Activated CD8-positive, alpha-beta T cell treated with anti-CD3 and anti-CD28 coated beads for 36 hours (primary cell): Measurements from ENCODE around the gene MTCL1. TPM values are rescaled to one million over a fixed set of nuclear protein-coding genes. Genes with fewer than 3 reads are reported as not detected.

Source experiments
- ATAC-seq: fragments of 200-7000 bp; cut with Tn5 transposase; one replicate; pipeline ENCODE4 v1.10.0; 2021; ENCODE audit warnings: mild to moderate bottlenecking, moderate library complexity
- CTCF ChIA-PET: fragments of 350-600 bp; sonication (Branson Sonifier 250); formaldehyde crosslinking; loops from one replicate; lab custom pipeline; 2021; ENCODE audit warnings: antibody characterized with exemption; lab: Charles Lee
- POLR2A ChIA-PET: fragments of 350-600 bp; sonication (Branson Sonifier 250); formaldehyde crosslinking; loops from one replicate; lab custom pipeline; 2021; ENCODE audit warnings: antibody characterized with exemption; lab: Charles Lee
- DNase-seq: peaks from one replicate; pipeline ENCODE4 v3.0.0-alpha.2; 2020
- H3K27ac Mint-ChIP-seq: one replicate; pipeline ENCODE4 v1.8.0; 2021; ENCODE audit warnings: mild to moderate bottlenecking, mixed read lengths
- H3K27me3 Mint-ChIP-seq: one replicate; pipeline ENCODE4 v1.8.0; 2021; ENCODE audit warnings: mixed read lengths
- H3K36me3 Mint-ChIP-seq: one replicate; pipeline ENCODE4 v1.8.0; 2021; ENCODE audit warnings: low read depth, mixed read lengths
- H3K4me1 Mint-ChIP-seq: one replicate; pipeline ENCODE4 v1.8.0; 2021; ENCODE audit warnings: low read depth, mixed read lengths
- H3K4me3 Mint-ChIP-seq: one replicate; pipeline ENCODE4 v1.8.0; 2021; ENCODE audit warnings: mild to moderate bottlenecking, moderate library complexity, mixed read lengths
- H3K9me3 Mint-ChIP-seq: one replicate; pipeline ENCODE4 v1.8.0; 2021; ENCODE audit warnings: mixed read lengths
- CTCF ChIP-seq: fragments of 200-600 bp; IDR thresholded peaks from one replicate; pipeline ENCODE4 v1.8.0; 2022; ENCODE audit warnings: antibody characterized with exemption, mild to moderate bottlenecking
- intact Hi-C: fragments of 100-400 bp; cut with micrococcal nuclease; formaldehyde crosslinking; loops from one replicate; pipeline ENCODE4 v1.10.0; 2022
- total RNA-seq, 2 experiments: library from RNA; stranded (reverse); gene quantifications; one replicate each; pipeline ENCODE4 v1.2.3, GENCODE V29; 2021

MTCL1 gene
- total RNA-seq, 2 experiments from 2014 or later = 0.25 to 0.52 TPM

DNA sequence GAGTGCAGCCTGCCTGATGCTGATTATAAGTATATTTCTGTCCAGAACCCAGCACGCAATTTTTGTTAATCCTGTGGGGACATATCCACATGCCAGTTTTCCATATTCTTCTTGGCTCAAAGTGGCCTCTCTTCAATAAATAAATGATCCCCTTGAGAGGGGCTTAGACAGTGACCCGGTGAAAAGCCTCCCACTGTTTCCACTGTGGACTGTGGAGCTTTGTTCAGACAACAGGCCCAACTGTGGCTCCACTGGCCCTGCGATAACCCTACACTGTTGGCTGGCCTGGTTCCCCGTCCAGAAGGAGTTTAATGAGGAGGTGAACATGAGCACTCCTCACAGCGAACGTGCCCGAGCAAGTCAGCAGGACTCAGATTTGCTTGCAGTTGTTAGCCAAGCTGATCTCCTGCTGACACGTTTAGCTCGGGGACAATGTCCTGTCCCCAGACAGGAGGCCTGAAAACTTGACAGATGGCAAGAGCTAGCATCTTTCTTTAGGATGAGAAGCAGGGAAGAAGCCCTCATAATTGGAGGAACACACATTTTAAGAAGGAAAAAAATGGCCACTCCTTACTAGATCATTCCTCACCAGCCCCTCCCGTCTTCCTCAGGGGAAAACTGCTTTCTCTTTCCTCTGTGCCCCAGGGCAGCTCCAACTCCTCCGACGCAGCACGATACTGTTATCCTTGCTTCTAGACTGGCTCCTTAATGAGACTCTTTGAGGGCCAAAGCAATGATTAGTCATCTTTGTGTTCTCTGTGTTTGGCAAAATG, 20.0 kb upstream of the MTCL1 start:
- Mint-ChIP-seq H3K27ac (no peak overlapping the region), H3K27me3 (peaks cover 4% of the 10 kb centered on the region), H3K4me3 (no peak overlapping the region), H3K36me3 (no peaks in the 10 kb centered on the region), H3K9me3 (no peaks in the 10 kb centered on the region), H3K4me1 (no peaks in the 10 kb centered on the region)
- no peak for ATAC-seq
- no peak for TF ChIP-seq CTCF
- intact Hi-C loops = no loop called here
- DNase-seq = no peak
- CTCF ChIA-PET = interaction anchor here (2.5 kb wide), 1 partner anchor 11 kb away, joined by 11 read pairs; no protein-coding TSS in a partner anchor
- POLR2A ChIA-PET = interaction anchor here (0.6 kb wide), 1 partner anchor 840 kb away, joined by 3 read pairs; no protein-coding TSS in a partner anchor

DNA sequence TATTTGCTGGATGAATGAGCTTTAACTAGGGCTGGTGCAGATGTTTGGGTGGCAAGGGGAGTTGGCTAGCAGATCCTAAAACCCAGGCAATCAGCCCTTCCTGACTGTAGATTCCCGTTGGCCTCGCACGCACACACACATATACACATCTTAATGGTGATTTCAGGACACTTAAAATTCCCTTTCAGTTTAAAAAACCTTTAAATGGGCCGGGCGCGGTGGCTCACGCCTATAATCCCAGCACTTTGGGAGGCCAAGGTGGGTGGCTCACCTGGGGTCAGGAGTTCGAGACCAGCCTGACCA, 19.5 kb upstream of the MTCL1 start:
- DNase-seq (no peak), ATAC-seq (no peak)
- ChIA-PET POLR2A (no interaction called here), CTCF (interaction anchor here (2.5 kb wide), 1 partner anchor 11 kb away, joined by 11 read pairs; no protein-coding TSS in a partner anchor)
- H3K27me3 Mint-ChIP-seq = peaks cover 4% of the 10 kb centered on the region
- no peak overlapping the region for H3K27ac Mint-ChIP-seq
- no peaks in the 10 kb centered on the region for H3K4me1 Mint-ChIP-seq
- intact Hi-C loops = no loop called here
- no peaks in the 10 kb centered on the region for H3K36me3 Mint-ChIP-seq
- TF ChIP-seq CTCF = no peak
- H3K9me3 Mint-ChIP-seq = no peaks in the 10 kb centered on the region
- H3K4me3 Mint-ChIP-seq = no peak overlapping the region

GRCh38 chr18:8686611-8687010, 18.7 kb upstream of the MTCL1 start:
- intact Hi-C loops = no loop called here
- no peaks in the 10 kb centered on the region for H3K4me1 Mint-ChIP-seq
- ChIA-PET POLR2A (no interaction called here), CTCF (interaction anchor here (2.3 kb wide), 1 partner anchor 10 kb away, joined by 10 read pairs; no protein-coding TSS in a partner anchor)
- H3K27ac Mint-ChIP-seq = no peak overlapping the region
- H3K9me3 Mint-ChIP-seq = no peaks in the 10 kb centered on the region
- no peak for TF ChIP-seq CTCF
- H3K27me3 Mint-ChIP-seq = peaks cover 4% of the 10 kb centered on the region
- H3K4me3 Mint-ChIP-seq = no peak overlapping the region
- DNase-seq (no peak), ATAC-seq (no peak)
- H3K36me3 Mint-ChIP-seq = no peaks in the 10 kb centered on the region

DNA sequence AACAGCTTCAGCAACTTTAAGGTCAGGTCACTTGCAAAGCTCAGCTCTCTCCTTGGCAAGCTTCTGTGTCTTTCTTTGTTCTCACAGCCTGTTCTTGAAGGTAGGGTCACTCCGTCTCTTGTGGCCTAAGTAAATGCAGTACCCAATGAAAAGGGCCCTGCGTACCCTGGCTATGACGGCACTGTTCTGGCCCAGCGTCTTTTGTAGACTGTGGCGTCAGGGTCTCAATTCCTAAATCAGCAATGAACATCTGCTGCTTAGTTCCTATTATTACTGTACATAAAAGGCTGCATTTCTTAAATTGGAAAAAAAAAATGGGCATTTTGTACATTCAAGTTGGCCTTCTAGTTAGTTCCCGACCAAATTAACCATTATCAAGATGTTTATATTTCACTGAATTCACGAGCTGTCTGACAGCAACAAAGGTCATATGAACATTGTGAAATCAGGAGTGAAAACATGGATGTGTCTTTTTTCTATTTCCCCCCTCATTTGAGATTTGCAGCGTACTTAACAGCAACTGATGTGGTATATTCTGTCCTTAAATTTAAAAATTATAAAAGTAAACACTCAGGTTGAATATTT, 17.0 kb upstream of the MTCL1 start:
- POLR2A ChIA-PET = no interaction called here
- intact Hi-C loops = no loop called here
- CTCF ChIA-PET = interaction anchor here (1.9 to 2.3 kb wide), 2 partner anchors 8 to 299 kb away, joined by 5 to 10 read pairs; no protein-coding TSS in a partner anchor
- H3K4me1 Mint-ChIP-seq = no peaks in the 10 kb centered on the region
- no peak for DNase-seq
- TF ChIP-seq CTCF = no peak
- no peak for ATAC-seq
- H3K27ac Mint-ChIP-seq = no peak overlapping the region
- H3K4me3 Mint-ChIP-seq = no peak overlapping the region
- H3K27me3 Mint-ChIP-seq = peaks cover 4% of the 10 kb centered on the region
- no peaks in the 10 kb centered on the region for H3K9me3 Mint-ChIP-seq
- no peaks in the 10 kb centered on the region for H3K36me3 Mint-ChIP-seq

GRCh38 chr18:8688816-8689215, 16.5 kb upstream of the MTCL1 start:
- TF ChIP-seq CTCF = no peak
- no peak for DNase-seq
- ChIA-PET CTCF (interaction anchor here (1.9 kb wide), 1 partner anchor 299 kb away, joined by 5 read pairs; no protein-coding TSS in a partner anchor), POLR2A (no interaction called here)
- ATAC-seq = no peak
- Mint-ChIP-seq H3K4me3 (no peak overlapping the region), H3K36me3 (no peaks in the 10 kb centered on the region), H3K4me1 (no peaks in the 10 kb centered on the region), H3K27me3 (peaks cover 4% of the 10 kb centered on the region), H3K27ac (no peak overlapping the region), H3K9me3 (no peaks in the 10 kb centered on the region)
- intact Hi-C loops = no loop called here
